Endothelial cell (in vitro differentiated cells): ENCODE measurements around the gene PRAME. TPM values are rescaled to one million over a fixed set of nuclear protein-coding genes. Genes with fewer than 3 reads are reported as not detected.

Experiments used
- DNase-seq: peaks from one replicate; pipeline ENCODE4 v3.0.0; 2021; ENCODE audit warnings: low spot score
- H3K27ac Mint-ChIP-seq: one replicate; pipeline ENCODE4 v1.8.0; 2021; ENCODE audit warnings: mixed read lengths, inconsistent platforms; ENCODE audit not compliant: unreplicated experiment
- H3K27me3 Mint-ChIP-seq: one replicate; pipeline ENCODE4 v1.8.0; 2021; ENCODE audit warnings: mild to moderate bottlenecking, moderate library complexity, mixed read lengths, inconsistent platforms; ENCODE audit not compliant: unreplicated experiment
- H3K36me3 Mint-ChIP-seq: one replicate; pipeline ENCODE4 v1.8.0; 2021; ENCODE audit warnings: mild to moderate bottlenecking, low read depth, mixed read lengths, inconsistent platforms; ENCODE audit not compliant: unreplicated experiment
- H3K4me1 Mint-ChIP-seq: one replicate; pipeline ENCODE4 v1.8.0; 2021; ENCODE audit warnings: mild to moderate bottlenecking, mixed read lengths, inconsistent platforms; ENCODE audit not compliant: unreplicated experiment
- H3K4me3 Mint-ChIP-seq: one replicate; pipeline ENCODE4 v1.8.0; 2021; ENCODE audit warnings: mild to moderate bottlenecking, mixed read lengths, inconsistent platforms; ENCODE audit not compliant: unreplicated experiment
- H3K9me3 Mint-ChIP-seq: one replicate; pipeline ENCODE4 v1.8.0; 2021; ENCODE audit warnings: mixed read lengths, inconsistent platforms; ENCODE audit not compliant: unreplicated experiment
- total RNA-seq: library from RNA; stranded (reverse); fragmentation: NEBNext Ultra II Directional; extraction: Animal tissue kit (Norgen Biotek cat#: 25700); gene quantifications from one replicate; pipeline ENCODE4 v1.2.1, GENCODE V29; 2021; ENCODE audit not compliant: unreplicated experiment
- TF ChIP-seq, protein P1 (sequence below): fragments of 200-600 bp; sonication (generic); IDR thresholded peaks from one replicate; pipeline ENCODE4 v1.5.0; 2021; ENCODE audit warnings: antibody characterized with exemption; ENCODE audit not compliant: unreplicated experiment

PRAME gene
- total RNA-seq, 1 donor from 2014 or later = not detected

DNA sequence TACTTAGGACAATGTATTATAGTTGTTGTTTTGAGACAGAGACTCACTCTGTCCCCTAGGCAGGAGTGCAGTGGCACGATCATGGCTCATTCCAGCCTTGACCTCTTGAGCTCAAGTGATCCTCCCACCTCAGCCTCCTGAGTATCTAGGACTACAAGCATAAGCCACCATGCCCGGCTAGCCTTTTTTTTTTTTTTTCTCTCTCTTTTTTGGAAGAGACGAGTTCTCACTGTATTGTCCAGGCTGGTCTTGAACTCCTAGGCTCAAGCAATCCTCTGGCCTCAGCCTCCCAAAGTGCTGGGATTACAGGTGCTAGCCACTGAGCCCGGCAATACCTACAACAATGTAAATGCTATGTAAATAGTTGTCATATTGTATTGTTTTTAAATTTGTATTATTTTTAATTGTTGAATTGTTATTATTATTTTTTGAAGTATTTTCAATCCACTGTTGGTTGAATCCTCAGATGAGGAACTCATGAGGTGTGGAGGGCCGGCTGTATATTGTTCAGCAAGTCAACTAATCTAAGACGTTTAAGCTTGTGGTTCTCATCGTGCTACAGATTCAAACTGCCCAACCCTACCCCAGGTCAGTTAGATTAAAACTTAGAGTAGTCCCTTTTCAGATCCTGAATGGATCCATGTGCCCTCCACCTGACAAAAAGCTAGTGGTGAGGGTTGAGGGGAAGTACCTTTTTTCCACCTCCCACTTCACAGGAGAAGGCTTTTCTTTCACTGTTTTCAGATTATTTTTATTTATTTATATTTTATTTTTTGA lies 27.1 kb downstream of the PRAME start:
- Mint-ChIP-seq H3K27ac (no peak overlapping the region), H3K36me3 (no peaks in the 10 kb centered on the region), H3K4me3 (no peak overlapping the region), H3K9me3 (no peaks in the 10 kb centered on the region), H3K4me1 (no peaks in the 10 kb centered on the region), H3K27me3 (no peaks in the 10 kb centered on the region)
- DNase-seq = no peak
- TF ChIP-seq, protein P1, sequence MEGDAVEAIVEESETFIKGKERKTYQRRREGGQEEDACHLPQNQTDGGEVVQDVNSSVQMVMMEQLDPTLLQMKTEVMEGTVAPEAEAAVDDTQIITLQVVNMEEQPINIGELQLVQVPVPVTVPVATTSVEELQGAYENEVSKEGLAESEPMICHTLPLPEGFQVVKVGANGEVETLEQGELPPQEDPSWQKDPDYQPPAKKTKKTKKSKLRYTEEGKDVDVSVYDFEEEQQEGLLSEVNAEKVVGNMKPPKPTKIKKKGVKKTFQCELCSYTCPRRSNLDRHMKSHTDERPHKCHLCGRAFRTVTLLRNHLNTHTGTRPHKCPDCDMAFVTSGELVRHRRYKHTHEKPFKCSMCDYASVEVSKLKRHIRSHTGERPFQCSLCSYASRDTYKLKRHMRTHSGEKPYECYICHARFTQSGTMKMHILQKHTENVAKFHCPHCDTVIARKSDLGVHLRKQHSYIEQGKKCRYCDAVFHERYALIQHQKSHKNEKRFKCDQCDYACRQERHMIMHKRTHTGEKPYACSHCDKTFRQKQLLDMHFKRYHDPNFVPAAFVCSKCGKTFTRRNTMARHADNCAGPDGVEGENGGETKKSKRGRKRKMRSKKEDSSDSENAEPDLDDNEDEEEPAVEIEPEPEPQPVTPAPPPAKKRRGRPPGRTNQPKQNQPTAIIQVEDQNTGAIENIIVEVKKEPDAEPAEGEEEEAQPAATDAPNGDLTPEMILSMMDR = no peak

- Mint-ChIP-seq H3K27me3 (no peaks in the 10 kb centered on the region), H3K9me3 (no peaks in the 10 kb centered on the region), H3K36me3 (no peaks in the 10 kb centered on the region), H3K4me1 (no peaks in the 10 kb centered on the region), H3K4me3 (no peak overlapping the region), H3K27ac (no peak overlapping the region)
- TF ChIP-seq, protein P1 = no peak
- no peak for DNase-seq
These were observed 30.3 kb downstream of the PRAME start for GRCh38 chr22:22528780-22529179.

DNA sequence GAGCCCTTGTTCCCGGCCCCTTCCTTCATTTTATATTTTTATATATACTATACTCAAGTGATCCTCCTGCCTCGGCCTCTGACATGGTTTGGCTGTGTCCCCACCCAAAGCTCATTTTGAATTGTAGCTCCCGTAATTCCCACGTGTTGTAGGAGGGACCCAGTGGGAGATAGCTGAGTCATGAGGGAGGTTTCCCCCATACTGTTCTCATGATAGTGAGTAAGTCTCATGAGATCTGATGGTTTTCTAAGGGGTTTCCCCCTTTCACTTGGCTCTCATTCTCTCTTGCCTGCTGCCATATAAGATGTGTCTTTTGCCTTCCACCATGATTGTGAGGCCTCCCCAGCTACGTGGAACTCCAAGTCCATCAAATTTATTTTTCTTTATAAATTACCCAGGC lies 31.8 kb downstream of the PRAME start:
- no peak overlapping the region for H3K4me3 Mint-ChIP-seq
- no peaks in the 10 kb centered on the region for H3K4me1 Mint-ChIP-seq
- H3K27ac Mint-ChIP-seq = no peak overlapping the region
- H3K9me3 Mint-ChIP-seq = no peaks in the 10 kb centered on the region
- H3K27me3 Mint-ChIP-seq = no peaks in the 10 kb centered on the region
- TF ChIP-seq, protein P1 = no peak
- no peaks in the 10 kb centered on the region for H3K36me3 Mint-ChIP-seq
- DNase-seq = no peak

DNA sequence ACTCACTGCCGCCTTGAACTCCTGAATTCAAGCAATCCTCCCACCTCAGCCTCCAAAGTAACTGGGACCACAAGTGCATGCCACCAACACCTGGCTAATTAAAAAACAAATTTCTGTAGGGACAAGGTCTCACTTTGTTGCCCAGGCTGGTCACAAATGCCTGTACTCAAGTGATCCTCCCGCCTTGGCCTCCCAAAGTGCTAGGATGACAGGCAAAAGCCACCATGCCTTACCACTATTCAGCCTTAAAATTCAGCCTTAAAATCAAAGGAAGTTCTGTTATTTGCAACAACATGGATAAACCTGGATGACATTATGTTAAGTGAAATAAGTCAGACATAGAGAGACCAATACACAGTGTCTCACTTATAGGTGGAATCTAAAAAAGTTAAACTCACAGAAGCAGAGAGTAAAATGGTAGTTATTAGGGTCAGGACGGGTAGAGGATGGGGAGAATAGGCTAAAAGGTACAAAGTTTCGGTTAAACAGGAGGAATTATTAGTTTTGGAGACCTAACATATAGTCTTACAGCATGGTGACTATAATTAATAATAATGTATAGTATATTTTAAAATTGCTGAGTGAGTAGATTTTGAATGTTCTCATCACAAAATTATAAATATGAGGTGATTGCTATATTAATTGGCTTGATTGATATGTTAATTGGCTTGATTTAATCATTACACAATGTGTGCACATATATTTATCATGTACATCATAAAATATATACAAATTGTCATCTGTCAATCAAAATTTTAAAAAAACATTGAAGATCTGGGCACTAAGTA lies 32.7 kb downstream of the PRAME start:
- DNase-seq = no peak
- Mint-ChIP-seq H3K9me3 (no peaks in the 10 kb centered on the region), H3K4me3 (no peak overlapping the region), H3K27ac (no peak overlapping the region), H3K27me3 (no peaks in the 10 kb centered on the region), H3K4me1 (peaks cover 7% of the 10 kb centered on the region), H3K36me3 (no peaks in the 10 kb centered on the region)
- TF ChIP-seq, protein P1 = no peak

GRCh38 chr22:22523494-22523893 lies 35.6 kb downstream of the PRAME start:
- Mint-ChIP-seq H3K36me3 (no peaks in the 10 kb centered on the region), H3K4me1 (peaks cover 13% of the 10 kb centered on the region), H3K27me3 (no peaks in the 10 kb centered on the region), H3K4me3 (no peak overlapping the region), H3K9me3 (no peaks in the 10 kb centered on the region), H3K27ac (no peak overlapping the region)
- no peak for DNase-seq
- TF ChIP-seq, protein P1 = no peak
